Esophagus muscularis mucosa (tissue), 4 donors: ENCODE measurements around the gene PDE1A. TPM values are rescaled to one million over a fixed set of nuclear protein-coding genes. Genes with fewer than 3 reads are reported as not detected.

ENCODE experiments used
- DNase-seq: peaks from one replicate; pipeline ENCODE4 v3.0.0-alpha.2; 2017; ENCODE audit errors: extremely low spot score
- H3K27ac ChIP-seq, 4 donors: fragments of 200-600 bp; sonication (generic); replicated peaks in 1 of 4; 1 replicate in 3 of 4; 2 replicates in 1 of 4; pipeline ENCODE4 v1.5.1; 2016 to 2019; ENCODE audit warnings: mild to moderate bottlenecking in 1 of 4
- H3K27me3 ChIP-seq, 4 donors: fragments of 200-600 bp; sonication (generic); one replicate each; pipeline versions ENCODE4 v1.5.1 to v1.6.0; 2016 to 2019
- H3K36me3 ChIP-seq, 4 donors: fragments of 200-600 bp; sonication (generic); one replicate each; pipeline ENCODE4 v1.5.1; 2016 to 2019
- H3K4me1 ChIP-seq, 4 donors: fragments of 200-600 bp; sonication (generic); one replicate each; pipeline ENCODE4 v1.5.1; 2016 to 2019
- H3K4me3 ChIP-seq, 4 donors: fragments of 200-600 bp; sonication (generic); 1 replicate in 2 of 4; 2 replicates in 2 of 4; pipeline ENCODE4 v1.5.1; 2016 to 2019; ENCODE audit warnings: mild to moderate bottlenecking in 4 of 4, moderate library complexity in 1 of 4
- H3K9me3 ChIP-seq, 4 donors: fragments of 200-600 bp; sonication (generic); 1 replicate in 3 of 4; 2 replicates in 1 of 4; pipeline ENCODE4 v1.5.1; 2016 to 2019
- CTCF ChIP-seq, 3 experiments: fragments of 200-600 bp in 2 of 3; fragments of 450-650 bp in 1 of 3; sonication (generic) in 2 of 3; IDR thresholded peaks; one replicate each; pipeline ENCODE4 v1.5.1; 2017 to 2019; ENCODE audit warnings: antibody characterized with exemption in 3 of 3, mild to moderate bottlenecking in 2 of 3, moderate library complexity in 1 of 3
- EP300 ChIP-seq: sonication (generic); formaldehyde crosslinking; IDR thresholded peaks from one replicate; pipeline ENCODE4 v1.6.1; 2017; ENCODE audit warnings: antibody characterized with exemption
- POLR2A ChIP-seq: fragments of 450-650 bp; IDR thresholded peaks from one replicate; pipeline ENCODE4 v1.6.1; 2017; ENCODE audit warnings: antibody characterized with exemption, moderate library complexity, mild to moderate bottlenecking, low read depth
- POLR2AphosphoS5 ChIP-seq, 2 donors: sonication (generic); formaldehyde crosslinking; IDR thresholded peaks; one replicate each; pipeline ENCODE4 v1.6.1; 2017; ENCODE audit warnings: antibody characterized with exemption in 2 of 2
- WGBS: methylation state at CpG from one replicate; pipeline ENCODE4 v1.1.5; 2018; 5-methylcytosine and 5-hydroxymethylcytosine counted together
- intact Hi-C: fragments of 100-400 bp; cut with DNase I; formaldehyde crosslinking; loops from one replicate; pipeline ENCODE4 v1.15.1; 2023
- total RNA-seq, 4 donors: library from RNA; depleted of rRNA; stranded (reverse); fragments of >200 nt; gene quantifications; one replicate each; pipeline versions ENCODE4 v1.1.0 to v1.2.1, GENCODE V29; 2016

PDE1A gene
- total RNA-seq, 4 donors from 2014 or later = 10.2 to 13.6 (median 10.9) TPM

GRCh38 chr2:182181381-182181780 lies 245.5 kb downstream of the PDE1A start:
- H3K27me3 ChIP-seq = no peaks in the 10 kb centered on the region
- no peaks in the 10 kb centered on the region for H3K36me3 ChIP-seq
- TF ChIP-seq EP300 = no peak
- no peak for TF ChIP-seq CTCF (IDR thresholded peaks at IDR 0.05)
- no peak for TF ChIP-seq POLR2AphosphoS5 (IDR thresholded peaks at IDR 0.05)
- TF ChIP-seq POLR2A = no peak
- no peaks in the 10 kb centered on the region for H3K4me1 ChIP-seq
- no peak for DNase-seq
- H3K9me3 ChIP-seq = peaks cover 0 to 6% (median 5%) of the 10 kb centered on the region in 4 donors
- intact Hi-C loops = no loop called here
- no peak overlapping the region for H3K4me3 ChIP-seq
- WGBS = 84% methylated on average over 3 of the region's 3 CpGs
- H3K27ac ChIP-seq = no peak overlapping the region

- intact Hi-C loops = no loop called here
- Histone ChIP-seq H3K4me3 (no peak overlapping the region), H3K9me3 (peaks cover 0 to 6% (median 5%) of the 10 kb centered on the region in 4 donors), H3K36me3 (no peaks in the 10 kb centered on the region), H3K27me3 (no peaks in the 10 kb centered on the region), H3K27ac (no peak overlapping the region), H3K4me1 (no peaks in the 10 kb centered on the region)
- TF ChIP-seq EP300 (no peak), CTCF (IDR thresholded peaks at IDR 0.05) (no peak), POLR2A (no peak), POLR2AphosphoS5 (IDR thresholded peaks at IDR 0.05) (no peak)
- no peak for DNase-seq
Observed at GRCh38 chr2:182179176-182179575, 247.7 kb downstream of the PDE1A start.

GRCh38 chr2:182173944-182174622 lies 252.8 kb downstream of the PDE1A start:
- Histone ChIP-seq H3K4me3 (no peak overlapping the region), H3K4me1 (no peaks in the 10 kb centered on the region), H3K36me3 (no peaks in the 10 kb centered on the region), H3K9me3 (no peaks in the 10 kb centered on the region), H3K27ac (no peak overlapping the region), H3K27me3 (no peaks in the 10 kb centered on the region)
- TF ChIP-seq EP300 (no peak), CTCF (IDR thresholded peaks at IDR 0.05) (no peak), POLR2AphosphoS5 (IDR thresholded peaks at IDR 0.05) (no peak), POLR2A (no peak)
- DNase-seq = no peak
- 83% methylated on average over 4 of the region's 5 CpGs for WGBS
- intact Hi-C loops = no loop called here

GRCh38 chr2:182170341-182170740 lies 256.5 kb downstream of the PDE1A start:
- Histone ChIP-seq H3K27me3 (no peaks in the 10 kb centered on the region), H3K9me3 (no peaks in the 10 kb centered on the region), H3K27ac (no peak overlapping the region), H3K4me1 (no peaks in the 10 kb centered on the region), H3K4me3 (no peak overlapping the region), H3K36me3 (no peaks in the 10 kb centered on the region)
- no peak for DNase-seq
- no peak for TF ChIP-seq POLR2A
- no peak for TF ChIP-seq EP300
- no peak for TF ChIP-seq POLR2AphosphoS5 (IDR thresholded peaks at IDR 0.05)
- TF ChIP-seq CTCF (IDR thresholded peaks at IDR 0.05) = no peak
- 86% methylated on average over 3 of the region's 3 CpGs for WGBS
- intact Hi-C loops = no loop called here

- Histone ChIP-seq H3K36me3 (no peaks in the 10 kb centered on the region), H3K9me3 (no peaks in the 10 kb centered on the region), H3K4me1 (no peaks in the 10 kb centered on the region), H3K27me3 (no peaks in the 10 kb centered on the region), H3K27ac (no peak overlapping the region), H3K4me3 (no peak overlapping the region)
- no peak for DNase-seq
- TF ChIP-seq CTCF (IDR thresholded peaks at IDR 0.05) = no peak
- TF ChIP-seq POLR2AphosphoS5 (IDR thresholded peaks at IDR 0.05) = no peak
- TF ChIP-seq EP300 = no peak
- TF ChIP-seq POLR2A = no peak
- WGBS = 80% methylated on average over 4 of the region's 4 CpGs
- intact Hi-C loops = no loop called here
Observed at GRCh38 chr2:182167882-182168281, 259.0 kb downstream of the PDE1A start.
